A549 (cell line): ENCODE measurements around the gene CFAP298.
A peak's percentile ranks its signal among the peaks of the same experiment; 100 is the strongest.

Experiments used
- CEBPB ChIP-seq, 2 experiments: fragments of >200 bp in 1 of 2; sonication (Bioruptor Twin) in 1 of 2; formaldehyde crosslinking in 1 of 2; IDR thresholded peaks; 2 replicates each; pipeline ENCODE4 v1.6.1; 2012 to 2016
- CTCF ChIP-seq: fragments of >200 bp; sonication (Bioruptor Twin); formaldehyde crosslinking; IDR thresholded peaks from 3 replicates; pipeline ENCODE4 v1.5.1; 2016
- ESRRA ChIP-seq: fragments of 150-350 bp; IDR thresholded peaks from 2 replicates; pipeline ENCODE4 v1.6.1; 2014; ENCODE audit warnings: mild to moderate bottlenecking, low read length, borderline replicate concordance
- HDAC2 ChIP-seq: fragments of 200-600 bp; sonication (generic); IDR thresholded peaks from 2 replicates; pipeline ENCODE4 v1.6.1; 2016
- POLR2A ChIP-seq: IDR thresholded peaks from 2 replicates; pipeline ENCODE4 v1.6.1; 2012; ENCODE audit warnings: mild to moderate bottlenecking, low read length
- RNF2 ChIP-seq: fragments of 200-600 bp; sonication (generic); IDR thresholded peaks from 2 replicates; pipeline ENCODE4 v1.6.1; 2016; ENCODE audit warnings: low read depth, mild to moderate bottlenecking, antibody characterized with exemption, moderate library complexity, borderline replicate concordance
- ZSCAN20 ChIP-seq: fragments of 250-450 bp; sonication (Bioruptor Pico); IDR thresholded peaks from 2 replicates; pipeline ENCODE4 v1.8.0; 2022; ENCODE audit warnings: mild to moderate bottlenecking, moderate library complexity
- TF ChIP-seq, protein P1 (sequence below): fragments of 200-600 bp; sonication (generic); IDR thresholded peaks from 2 replicates; pipeline ENCODE4 v1.6.1; 2016; ENCODE audit warnings: antibody characterized with exemption, mild to moderate bottlenecking, moderate library complexity
- TF ChIP-seq, protein P2 (sequence below): fragments of 450-650 bp; IDR thresholded peaks from 2 replicates; pipeline ENCODE4 v1.6.1; 2014; ENCODE audit warnings: antibody characterized with exemption
- TF ChIP-seq, protein P3 (sequence below): IDR thresholded peaks from 2 replicates; pipeline ENCODE4 v1.6.1; 2012
- TF ChIP-seq, protein P4 (sequence below): fragments of 150-350 bp; IDR thresholded peaks from 2 replicates; pipeline ENCODE4 v1.6.1; 2014; ENCODE audit warnings: low read depth, mild to moderate bottlenecking, low read length
- TF ChIP-seq, protein P5 (sequence below): IDR thresholded peaks from 2 replicates; pipeline ENCODE4 v1.6.1; 2012

- TF ChIP-seq POLR2A (no peak), CTCF (peak; percentile 55), ZSCAN20 (CRISPR knock-in tag) (no peak), ESRRA (no peak), CEBPB (IDR thresholded peaks at IDR 0.05) (no peak), HDAC2 (no peak), RNF2 (no peak)
- TF ChIP-seq, protein P1, sequence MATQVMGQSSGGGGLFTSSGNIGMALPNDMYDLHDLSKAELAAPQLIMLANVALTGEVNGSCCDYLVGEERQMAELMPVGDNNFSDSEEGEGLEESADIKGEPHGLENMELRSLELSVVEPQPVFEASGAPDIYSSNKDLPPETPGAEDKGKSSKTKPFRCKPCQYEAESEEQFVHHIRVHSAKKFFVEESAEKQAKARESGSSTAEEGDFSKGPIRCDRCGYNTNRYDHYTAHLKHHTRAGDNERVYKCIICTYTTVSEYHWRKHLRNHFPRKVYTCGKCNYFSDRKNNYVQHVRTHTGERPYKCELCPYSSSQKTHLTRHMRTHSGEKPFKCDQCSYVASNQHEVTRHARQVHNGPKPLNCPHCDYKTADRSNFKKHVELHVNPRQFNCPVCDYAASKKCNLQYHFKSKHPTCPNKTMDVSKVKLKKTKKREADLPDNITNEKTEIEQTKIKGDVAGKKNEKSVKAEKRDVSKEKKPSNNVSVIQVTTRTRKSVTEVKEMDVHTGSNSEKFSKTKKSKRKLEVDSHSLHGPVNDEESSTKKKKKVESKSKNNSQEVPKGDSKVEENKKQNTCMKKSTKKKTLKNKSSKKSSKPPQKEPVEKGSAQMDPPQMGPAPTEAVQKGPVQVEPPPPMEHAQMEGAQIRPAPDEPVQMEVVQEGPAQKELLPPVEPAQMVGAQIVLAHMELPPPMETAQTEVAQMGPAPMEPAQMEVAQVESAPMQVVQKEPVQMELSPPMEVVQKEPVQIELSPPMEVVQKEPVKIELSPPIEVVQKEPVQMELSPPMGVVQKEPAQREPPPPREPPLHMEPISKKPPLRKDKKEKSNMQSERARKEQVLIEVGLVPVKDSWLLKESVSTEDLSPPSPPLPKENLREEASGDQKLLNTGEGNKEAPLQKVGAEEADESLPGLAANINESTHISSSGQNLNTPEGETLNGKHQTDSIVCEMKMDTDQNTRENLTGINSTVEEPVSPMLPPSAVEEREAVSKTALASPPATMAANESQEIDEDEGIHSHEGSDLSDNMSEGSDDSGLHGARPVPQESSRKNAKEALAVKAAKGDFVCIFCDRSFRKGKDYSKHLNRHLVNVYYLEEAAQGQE: no peak
- TF ChIP-seq, protein P2, sequence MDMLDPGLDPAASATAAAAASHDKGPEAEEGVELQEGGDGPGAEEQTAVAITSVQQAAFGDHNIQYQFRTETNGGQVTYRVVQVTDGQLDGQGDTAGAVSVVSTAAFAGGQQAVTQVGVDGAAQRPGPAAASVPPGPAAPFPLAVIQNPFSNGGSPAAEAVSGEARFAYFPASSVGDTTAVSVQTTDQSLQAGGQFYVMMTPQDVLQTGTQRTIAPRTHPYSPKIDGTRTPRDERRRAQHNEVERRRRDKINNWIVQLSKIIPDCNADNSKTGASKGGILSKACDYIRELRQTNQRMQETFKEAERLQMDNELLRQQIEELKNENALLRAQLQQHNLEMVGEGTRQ: no peak
- TF ChIP-seq, protein P3, sequence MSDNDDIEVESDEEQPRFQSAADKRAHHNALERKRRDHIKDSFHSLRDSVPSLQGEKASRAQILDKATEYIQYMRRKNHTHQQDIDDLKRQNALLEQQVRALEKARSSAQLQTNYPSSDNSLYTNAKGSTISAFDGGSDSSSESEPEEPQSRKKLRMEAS: no peak
- TF ChIP-seq, protein P4, sequence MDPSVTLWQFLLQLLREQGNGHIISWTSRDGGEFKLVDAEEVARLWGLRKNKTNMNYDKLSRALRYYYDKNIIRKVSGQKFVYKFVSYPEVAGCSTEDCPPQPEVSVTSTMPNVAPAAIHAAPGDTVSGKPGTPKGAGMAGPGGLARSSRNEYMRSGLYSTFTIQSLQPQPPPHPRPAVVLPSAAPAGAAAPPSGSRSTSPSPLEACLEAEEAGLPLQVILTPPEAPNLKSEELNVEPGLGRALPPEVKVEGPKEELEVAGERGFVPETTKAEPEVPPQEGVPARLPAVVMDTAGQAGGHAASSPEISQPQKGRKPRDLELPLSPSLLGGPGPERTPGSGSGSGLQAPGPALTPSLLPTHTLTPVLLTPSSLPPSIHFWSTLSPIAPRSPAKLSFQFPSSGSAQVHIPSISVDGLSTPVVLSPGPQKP: no peak
- TF ChIP-seq, protein P5, sequence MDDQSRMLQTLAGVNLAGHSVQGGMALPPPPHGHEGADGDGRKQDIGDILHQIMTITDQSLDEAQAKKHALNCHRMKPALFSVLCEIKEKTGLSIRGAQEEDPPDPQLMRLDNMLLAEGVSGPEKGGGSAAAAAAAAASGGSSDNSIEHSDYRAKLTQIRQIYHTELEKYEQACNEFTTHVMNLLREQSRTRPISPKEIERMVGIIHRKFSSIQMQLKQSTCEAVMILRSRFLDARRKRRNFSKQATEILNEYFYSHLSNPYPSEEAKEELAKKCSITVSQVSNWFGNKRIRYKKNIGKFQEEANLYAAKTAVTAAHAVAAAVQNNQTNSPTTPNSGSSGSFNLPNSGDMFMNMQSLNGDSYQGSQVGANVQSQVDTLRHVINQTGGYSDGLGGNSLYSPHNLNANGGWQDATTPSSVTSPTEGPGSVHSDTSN: no peak
Measured at GRCh38 chr21:32653326-32653901, 41.2 kb upstream of the CFAP298 start.
